Testis (tissue), 3 donors: ENCODE results near the gene FRMD7. TPM values are rescaled to one million over a fixed set of nuclear protein-coding genes. Genes with fewer than 3 reads are reported as not detected.

Source experiments
- polyA plus RNA-seq: library from polyadenylated mRNA; stranded (reverse); fragments of 350-450 nt; fragmentation: Illumina TruSeq; extraction: RNeasy Lipid Tissue Mini Kit (QIAGEN cat#74804); gene quantifications from one replicate; pipeline ENCODE4 v1.2.3, GENCODE V29; 2014; ENCODE audit warnings: low read depth, low replicate concordance; ENCODE audit not compliant: insufficient read depth
- total RNA-seq, 2 donors: library from RNA; depleted of rRNA; stranded (reverse); fragments of >200 nt; gene quantifications; one replicate each; pipeline ENCODE4 v1.2.3, GENCODE V29; 2016

The FRMD7 gene
- total and polyA plus RNA-seq, 3 donors from 2014 or later = 0.06 to 0.11 TPM; not detected in 1

Other genes with a start within 250 kb of the FRMD7 start
- 1 to 10 TPM; 3.5 to 3.7 TPM for gene STK26, start 104.7 kb downstream of the FRMD7 start, total RNA-seq
- gene STK26, start 104.7 kb downstream of the FRMD7 start, polyA plus RNA-seq = 3.7 TPM
- gene RAP2C, start 91.4 kb upstream of the FRMD7 start, total RNA-seq = 10 to 100 TPM; 18.7 to 19.4 TPM
- gene RAP2C, start 91.4 kb upstream of the FRMD7 start, polyA plus RNA-seq = 16.9 TPM